NCI-H2171 treated with DMSO at 0.1 percent for 48 hours (cell line): ENCODE measurements around the gene KCNE2.
"Not testable (repeated sequence)": the region's sequence is repeated elsewhere in the genome, so short reads cannot be mapped to it uniquely, and the experiment has no call there.

Source experiments
- DNase-seq: peaks from one replicate; lab custom pipeline; 2025; lab: John Stamatoyannopoulos, UW

Gene KCNE2

DNA sequence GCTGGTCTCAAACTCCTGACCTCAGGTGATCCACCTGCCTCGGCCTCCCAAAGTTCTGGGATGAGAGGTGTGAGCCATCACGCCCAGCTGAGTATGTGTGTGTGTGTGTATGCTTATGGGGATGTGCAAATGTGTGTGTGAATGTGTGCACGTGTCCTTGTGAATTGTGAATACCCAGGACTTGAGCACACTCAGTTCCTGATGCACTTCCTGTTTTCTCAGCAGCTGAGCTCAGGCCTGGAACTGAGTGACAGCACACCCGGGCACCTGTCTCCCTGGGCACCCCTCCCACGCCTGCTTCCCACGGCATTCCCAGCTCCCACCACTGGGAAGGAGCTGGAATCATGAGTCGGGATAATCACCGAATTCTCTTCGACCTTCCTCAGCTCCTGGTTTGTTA, 43.5 kb downstream of the KCNE2 start:
- not testable (repeated sequence) for DNase-seq

DNA sequence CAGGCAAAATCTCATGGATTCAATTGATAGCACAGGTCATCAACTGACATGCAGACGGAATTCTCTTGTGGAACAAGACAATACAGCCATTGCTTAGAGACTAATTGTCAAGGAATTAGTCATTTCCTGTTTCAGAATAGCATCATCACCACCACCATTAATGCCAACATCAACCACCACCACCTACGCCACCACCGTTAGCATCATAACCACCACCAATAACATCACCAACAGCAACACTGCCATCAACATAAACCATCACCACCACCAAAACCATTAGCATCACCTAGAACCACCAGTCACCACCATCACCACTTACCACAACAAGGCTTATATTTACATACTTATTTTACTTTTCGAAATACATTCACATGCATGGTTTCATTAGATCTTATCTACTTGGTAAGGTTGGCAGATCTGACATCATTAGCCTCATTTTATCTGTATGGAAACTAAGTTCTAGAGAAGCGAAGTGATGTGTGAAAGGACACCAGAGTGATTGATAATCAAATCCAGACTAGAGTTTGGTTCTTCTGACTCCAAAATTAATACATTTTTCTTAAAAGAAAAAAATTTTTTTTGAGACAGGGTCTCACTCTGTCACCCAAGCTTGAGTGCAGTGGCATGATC, 53.8 kb downstream of the KCNE2 start:
- DNase-seq, result not testable (repeated sequence)
